GM21381 (cell line): Measurements from ENCODE around the gene NTN1.

Experiments
- ATAC-seq: cut with Tn5 transposase; IDR thresholded peaks from one replicate; pipeline ENCODE4 v1.9.1; 2021; ENCODE audit warnings: mild to moderate bottlenecking, moderate library complexity; ENCODE audit not compliant: unreplicated experiment

NTN1 gene

GRCh38 chr17:9035249-9035648 lies 13.9 kb downstream of the NTN1 start:
- ATAC-seq: no peak

- no peak for ATAC-seq
Observed at GRCh38 chr17:9036336-9036735, 15.0 kb downstream of the NTN1 start.

- ATAC-seq: no peak
Observed at GRCh38 chr17:9037736-9038135, 16.4 kb downstream of the NTN1 start.

- ATAC-seq: no peak
Observed at GRCh38 chr17:9038380-9038779, 17.1 kb downstream of the NTN1 start.

GRCh38 chr17:9044772-9045463 lies 23.6 kb downstream of the NTN1 start:
- no peak for ATAC-seq

- ATAC-seq: no peak
Observed at GRCh38 chr17:9050801-9051401, 29.6 kb downstream of the NTN1 start.

GRCh38 chr17:9051561-9051960 lies 30.3 kb downstream of the NTN1 start:
- no peak for ATAC-seq

- ATAC-seq: no peak
Observed at GRCh38 chr17:9052921-9053320, 31.6 kb downstream of the NTN1 start.

- no peak for ATAC-seq
Observed at GRCh38 chr17:9053406-9053805, 32.1 kb downstream of the NTN1 start.

- ATAC-seq: no peak
Observed at GRCh38 chr17:9054126-9054975, 33.0 kb downstream of the NTN1 start.

GRCh38 chr17:9055281-9055680 lies 34.0 kb downstream of the NTN1 start:
- ATAC-seq: no peak

- ATAC-seq: no peak
Observed at GRCh38 chr17:9056566-9056965, 35.3 kb downstream of the NTN1 start.

GRCh38 chr17:9057310-9057709 lies 36.0 kb downstream of the NTN1 start:
- no peak for ATAC-seq

GRCh38 chr17:9062399-9062902 lies 41.1 kb downstream of the NTN1 start:
- no peak for ATAC-seq

- ATAC-seq: no peak
Observed at GRCh38 chr17:9064311-9064834, 43.1 kb downstream of the NTN1 start.

- ATAC-seq: no peak
Observed at GRCh38 chr17:9071016-9071415, 49.7 kb downstream of the NTN1 start.

GRCh38 chr17:9071811-9072498 lies 50.6 kb downstream of the NTN1 start:
- no peak for ATAC-seq

- ATAC-seq: no peak
Observed at GRCh38 chr17:9072696-9073339, 51.5 kb downstream of the NTN1 start.

- ATAC-seq: no peak
Observed at GRCh38 chr17:9074131-9074530, 52.8 kb downstream of the NTN1 start.

GRCh38 chr17:9079461-9080103 lies 58.3 kb downstream of the NTN1 start:
- ATAC-seq: no peak
